ENCODE data around the gene CLCN1. TPM values are rescaled to one million over a fixed set of nuclear protein-coding genes. Genes with fewer than 3 reads are reported as not detected.

Gene CLCN1
- total RNA-seq, 1 experiment from 2014 or later = not detected

DNA sequence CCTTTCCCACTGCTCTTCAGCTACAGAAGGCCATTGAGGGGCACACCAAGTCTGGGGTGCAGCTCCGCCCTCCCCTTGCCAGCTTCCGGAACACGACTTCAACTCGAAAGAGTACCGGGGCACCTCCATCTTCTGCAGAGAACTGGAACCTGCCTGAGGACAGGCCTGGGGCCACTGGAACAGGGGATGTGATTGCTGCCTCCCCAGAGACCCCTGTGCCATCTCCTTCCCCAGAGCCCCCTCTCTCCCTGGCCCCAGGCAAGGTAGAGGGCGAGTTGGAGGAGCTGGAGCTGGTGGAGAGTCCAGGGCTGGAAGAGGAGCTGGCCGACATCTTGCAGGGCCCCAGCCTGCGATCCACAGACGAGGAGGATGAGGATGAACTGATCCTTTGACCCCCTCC lies 35.7 kb downstream of the CLCN1 start:
- BruUV-seq (replicated peaks) = no TSS peak
- ChIA-PET CTCF (no interaction called here), POLR2A (ENCODE audit: low non-redundant PET) (no interaction called here)
- intact Hi-C loops (cut with micrococcal nuclease; ENCODE audit: unreplicated experiment) = no loop called here
- H3K4me1 ChIP-seq (ENCODE audit: insufficient read depth, low read length, poor library complexity, severe bottlenecking) = no peaks in the 10 kb centered on the region
- no peaks in the 10 kb centered on the region for H3K9me3 ChIP-seq (ENCODE audit: low read depth, low read length, poor library complexity, severe bottlenecking)
- H3K4me3 ChIP-seq (ENCODE audit: low read depth, low read length, poor library complexity, severe bottlenecking) = no peak overlapping the region
- peaks cover 16% of the 10 kb centered on the region for H3K27me3 ChIP-seq (replicated peaks; ENCODE audit: insufficient read depth, low read depth, low read length, poor library complexity)
- no peak for DNase-seq (ENCODE audit: low spot score)
- no peaks in the 10 kb centered on the region for H3K36me3 ChIP-seq (ENCODE audit: insufficient read depth, low read length, poor library complexity, severe bottlenecking)
- H3K27ac ChIP-seq (ENCODE audit: low read depth, low read length, poor library complexity, severe bottlenecking) = no peak overlapping the region
- no peak for TF ChIP-seq EZH2 (IDR thresholded peaks at IDR 0.05; ENCODE audit: borderline replicate concordance, low read depth, low read length, poor library complexity, severe bottlenecking)
- TF ChIP-seq, protein P1, sequence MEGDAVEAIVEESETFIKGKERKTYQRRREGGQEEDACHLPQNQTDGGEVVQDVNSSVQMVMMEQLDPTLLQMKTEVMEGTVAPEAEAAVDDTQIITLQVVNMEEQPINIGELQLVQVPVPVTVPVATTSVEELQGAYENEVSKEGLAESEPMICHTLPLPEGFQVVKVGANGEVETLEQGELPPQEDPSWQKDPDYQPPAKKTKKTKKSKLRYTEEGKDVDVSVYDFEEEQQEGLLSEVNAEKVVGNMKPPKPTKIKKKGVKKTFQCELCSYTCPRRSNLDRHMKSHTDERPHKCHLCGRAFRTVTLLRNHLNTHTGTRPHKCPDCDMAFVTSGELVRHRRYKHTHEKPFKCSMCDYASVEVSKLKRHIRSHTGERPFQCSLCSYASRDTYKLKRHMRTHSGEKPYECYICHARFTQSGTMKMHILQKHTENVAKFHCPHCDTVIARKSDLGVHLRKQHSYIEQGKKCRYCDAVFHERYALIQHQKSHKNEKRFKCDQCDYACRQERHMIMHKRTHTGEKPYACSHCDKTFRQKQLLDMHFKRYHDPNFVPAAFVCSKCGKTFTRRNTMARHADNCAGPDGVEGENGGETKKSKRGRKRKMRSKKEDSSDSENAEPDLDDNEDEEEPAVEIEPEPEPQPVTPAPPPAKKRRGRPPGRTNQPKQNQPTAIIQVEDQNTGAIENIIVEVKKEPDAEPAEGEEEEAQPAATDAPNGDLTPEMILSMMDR (conservative IDR thresholded peaks at IDR 0.05; ENCODE audit: low read depth, low read length) = no peak

DNA sequence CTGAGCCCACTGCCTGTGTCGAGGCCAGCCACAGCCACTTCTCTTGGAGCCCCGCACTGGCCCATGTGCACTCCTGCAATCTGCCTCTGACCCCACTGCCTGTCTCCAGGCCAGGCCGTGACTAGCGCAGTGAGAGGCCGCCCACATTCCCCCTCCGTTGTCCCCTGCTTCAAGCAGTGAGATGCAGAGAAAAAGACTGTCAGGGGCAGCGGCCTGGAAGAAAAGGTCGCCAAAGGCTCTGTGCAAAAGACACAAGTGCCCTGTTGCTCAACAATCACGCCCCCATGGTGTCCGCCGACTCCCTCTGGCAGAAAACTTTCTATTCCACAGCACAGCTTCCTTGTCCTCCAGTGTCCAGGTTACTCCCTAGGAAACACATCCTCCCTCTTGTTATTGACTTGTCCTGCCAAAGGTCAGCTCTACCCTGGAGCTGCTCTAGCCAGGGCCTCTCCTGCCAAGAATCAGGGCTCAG lies 36.7 kb downstream of the CLCN1 start:
- peaks cover 10% of the 10 kb centered on the region for H3K27me3 ChIP-seq (replicated peaks; ENCODE audit: insufficient read depth, low read depth, low read length, poor library complexity)
- no peak for TF ChIP-seq EZH2 (IDR thresholded peaks at IDR 0.05; ENCODE audit: borderline replicate concordance, low read depth, low read length, poor library complexity, severe bottlenecking)
- TF ChIP-seq, protein P1 (conservative IDR thresholded peaks at IDR 0.05; ENCODE audit: low read depth, low read length) = no peak
- no peaks in the 10 kb centered on the region for H3K4me1 ChIP-seq (ENCODE audit: insufficient read depth, low read length, poor library complexity, severe bottlenecking)
- no peak overlapping the region for H3K27ac ChIP-seq (ENCODE audit: low read depth, low read length, poor library complexity, severe bottlenecking)
- ChIA-PET CTCF (no interaction called here), POLR2A (ENCODE audit: low non-redundant PET) (no interaction called here)
- no peak overlapping the region for H3K4me3 ChIP-seq (ENCODE audit: low read depth, low read length, poor library complexity, severe bottlenecking)
- H3K36me3 ChIP-seq (ENCODE audit: insufficient read depth, low read length, poor library complexity, severe bottlenecking) = no peaks in the 10 kb centered on the region
- BruUV-seq (replicated peaks) = no TSS peak
- no peaks in the 10 kb centered on the region for H3K9me3 ChIP-seq (ENCODE audit: low read depth, low read length, poor library complexity, severe bottlenecking)
- intact Hi-C loops (cut with micrococcal nuclease; ENCODE audit: unreplicated experiment) = no loop called here
- no peak for DNase-seq (ENCODE audit: low spot score)

DNA sequence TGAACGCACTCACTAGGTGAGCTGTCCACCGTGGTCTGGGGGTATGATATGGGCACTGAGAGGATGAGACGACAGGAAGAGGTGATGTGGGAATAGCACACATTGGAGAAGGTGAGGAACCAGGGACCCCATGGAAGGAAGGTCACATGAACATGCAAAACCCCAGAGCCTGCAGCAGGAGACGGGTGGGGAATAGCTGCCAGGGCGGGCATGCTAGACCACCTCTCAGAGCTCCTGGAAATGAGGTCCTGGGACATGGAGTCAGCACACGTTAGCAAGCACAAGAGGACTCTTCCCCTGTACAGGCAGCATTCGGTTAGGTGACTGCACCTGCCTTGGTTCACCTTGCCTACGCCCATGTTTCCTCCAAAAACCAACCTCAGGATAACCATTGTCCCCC lies 38.5 kb downstream of the CLCN1 start:
- intact Hi-C loops (cut with micrococcal nuclease; ENCODE audit: unreplicated experiment) = no loop called here
- no peak for DNase-seq (ENCODE audit: low spot score)
- no peak for TF ChIP-seq EZH2 (IDR thresholded peaks at IDR 0.05; ENCODE audit: borderline replicate concordance, low read depth, low read length, poor library complexity, severe bottlenecking)
- TF ChIP-seq, protein P1 (conservative IDR thresholded peaks at IDR 0.05; ENCODE audit: low read depth, low read length) = no peak
- no TSS peak for BruUV-seq (replicated peaks)
- no peaks in the 10 kb centered on the region for H3K36me3 ChIP-seq (ENCODE audit: insufficient read depth, low read length, poor library complexity, severe bottlenecking)
- no peak overlapping the region for H3K4me3 ChIP-seq (ENCODE audit: low read depth, low read length, poor library complexity, severe bottlenecking)
- CTCF ChIA-PET = no interaction called here
- H3K27me3 ChIP-seq (replicated peaks; ENCODE audit: insufficient read depth, low read depth, low read length, poor library complexity) = peaks cover 4% of the 10 kb centered on the region
- POLR2A ChIA-PET (ENCODE audit: low non-redundant PET) = no interaction called here
- H3K27ac ChIP-seq (ENCODE audit: low read depth, low read length, poor library complexity, severe bottlenecking) = no peak overlapping the region
- H3K9me3 ChIP-seq (ENCODE audit: low read depth, low read length, poor library complexity, severe bottlenecking) = no peaks in the 10 kb centered on the region
- no peaks in the 10 kb centered on the region for H3K4me1 ChIP-seq (ENCODE audit: insufficient read depth, low read length, poor library complexity, severe bottlenecking)

Data from A673 (cell line).